Measurements from ENCODE around the gene KAT8. TPM values are rescaled to one million over a fixed set of nuclear protein-coding genes. Genes with fewer than 3 reads are reported as not detected.

Gene KAT8
- total and polyA plus RNA-seq, 8 donors: 38.8 to 114 (median 54.0) TPM

GRCh38 chr16:31120129-31120528, 2.7 kb downstream of the KAT8 start:
- WGBS, 5 donors: 88 to 92% (median 90%) methylated on average over 12 to 16 of the region's 16 CpGs
- Histone ChIP-seq H3K4me3 (no peak overlapping the region), H3K9me3 (no peaks in the 10 kb centered on the region), H3K27ac (peak overlapping the region in 3 of 5 donors; percentile 98 to 99 (median 98)), H3K36me3 (peaks cover 36 to 63% (median 56%) of the 10 kb centered on the region in 4 donors), H3K27me3 (no peaks in the 10 kb centered on the region), H3K4me1 (peaks cover 22 to 34% (median 27%) of the 10 kb centered on the region in 4 donors)
- intact Hi-C loops (cut with DNase I; ENCODE audit: low total_unique reads): no loop called here
- TF ChIP-seq EP300 (IDR thresholded peaks at IDR 0.05): no peak
- no peak for TF ChIP-seq CTCF (IDR thresholded peaks at IDR 0.05)
- TF ChIP-seq POLR2A (IDR thresholded peaks at IDR 0.05): no peak
- no peak for TF ChIP-seq POLR2AphosphoS5 (IDR thresholded peaks at IDR 0.05)
- DNase-seq: no peak

GRCh38 chr16:31125844-31126243, 8.4 kb downstream of the KAT8 start:
- Histone ChIP-seq H3K36me3 (peaks cover 46 to 98% (median 84%) of the 10 kb centered on the region in 4 donors), H3K27ac (peak overlapping the region in 4 of 5 donors; percentile 6 to 97 (median 89)), H3K27me3 (no peaks in the 10 kb centered on the region), H3K4me3 (no peak overlapping the region), H3K9me3 (no peaks in the 10 kb centered on the region), H3K4me1 (peaks cover 40 to 48% (median 42%) of the 10 kb centered on the region in 4 donors)
- DNase-seq: no peak
- WGBS, 5 donors: 80 to 92% (median 90%) methylated on average over 3 of the region's 3 CpGs
- no peak for TF ChIP-seq CTCF (IDR thresholded peaks at IDR 0.05)
- no peak for TF ChIP-seq POLR2AphosphoS5 (IDR thresholded peaks at IDR 0.05)
- no peak for TF ChIP-seq EP300 (IDR thresholded peaks at IDR 0.05)
- TF ChIP-seq POLR2A (IDR thresholded peaks at IDR 0.05): no peak
- intact Hi-C loops (cut with DNase I; ENCODE audit: low total_unique reads): no loop called here

- H3K27ac ChIP-seq: peak overlapping the region; percentile 88 to 97 (median 91)
- H3K9me3 ChIP-seq: no peaks in the 10 kb centered on the region
- peaks cover 49 to 98% (median 84%) of the 10 kb centered on the region in 4 donors for H3K36me3 ChIP-seq
- DNase-seq: peak in 1 of 2 donors; percentile 2
- intact Hi-C loops (cut with DNase I; ENCODE audit: low total_unique reads): no loop called here
- 40 to 74% (median 70%) methylated on average over 13 of the region's 13 CpGs for WGBS, 5 donors
- H3K4me3 ChIP-seq: no peak overlapping the region
- no peak for TF ChIP-seq POLR2AphosphoS5 (IDR thresholded peaks at IDR 0.05)
- TF ChIP-seq CTCF (IDR thresholded peaks at IDR 0.05): no peak
- TF ChIP-seq EP300 (IDR thresholded peaks at IDR 0.05): no peak
- TF ChIP-seq POLR2A (IDR thresholded peaks at IDR 0.05): no peak
- H3K27me3 ChIP-seq: no peaks in the 10 kb centered on the region
- H3K4me1 ChIP-seq: peaks cover 48 to 61% (median 53%) of the 10 kb centered on the region in 4 donors
These were observed 9.7 kb downstream of the KAT8 start for GRCh38 chr16:31127182-31127581.

- Histone ChIP-seq H3K9me3 (no peaks in the 10 kb centered on the region), H3K4me3 (no peak overlapping the region), H3K27me3 (no peaks in the 10 kb centered on the region), H3K27ac (peak overlapping the region; percentile 88 to 97 (median 91)), H3K36me3 (peaks cover 36 to 95% (median 77%) of the 10 kb centered on the region in 4 donors), H3K4me1 (peaks cover 55 to 78% (median 68%) of the 10 kb centered on the region in 4 donors)
- intact Hi-C loops (cut with DNase I; ENCODE audit: low total_unique reads): no loop called here
- no peak for TF ChIP-seq EP300 (IDR thresholded peaks at IDR 0.05)
- peak in 1 of 4 donors; percentile 50 for TF ChIP-seq POLR2A (IDR thresholded peaks at IDR 0.05)
- peak in 2 of 3 donors; percentile 83 to 91 for TF ChIP-seq POLR2AphosphoS5 (IDR thresholded peaks at IDR 0.05)
- TF ChIP-seq CTCF (IDR thresholded peaks at IDR 0.05): no peak
- DNase-seq: peak; percentile 76 to 82
- WGBS, 5 donors: 29 to 48% (median 41%) methylated on average over 11 to 14 of the region's 14 CpGs
These were observed 11.5 kb downstream of the KAT8 start for GRCh38 chr16:31128711-31129567.

Data from stomach (tissue), 9 donors.